Measurements from ENCODE around the gene HIP1R. TPM values are rescaled to one million over a fixed set of nuclear protein-coding genes. Genes with fewer than 3 reads are reported as not detected.

HIP1R gene
- total RNA-seq, 4 donors from 2014 or later: 162 to 289 (median 200) TPM

- WGBS: 72% methylated on average over 6 of the region's 6 CpGs
- Histone ChIP-seq H3K4me3 (no peak overlapping the region), H3K9me3 (no peaks in the 10 kb centered on the region), H3K27me3 (no peaks in the 10 kb centered on the region), H3K27ac (peak overlapping the region; percentile 64), H3K4me1 (peaks cover 65% of the 10 kb centered on the region), H3K36me3 (no peaks in the 10 kb centered on the region)
- TF ChIP-seq, protein P1, sequence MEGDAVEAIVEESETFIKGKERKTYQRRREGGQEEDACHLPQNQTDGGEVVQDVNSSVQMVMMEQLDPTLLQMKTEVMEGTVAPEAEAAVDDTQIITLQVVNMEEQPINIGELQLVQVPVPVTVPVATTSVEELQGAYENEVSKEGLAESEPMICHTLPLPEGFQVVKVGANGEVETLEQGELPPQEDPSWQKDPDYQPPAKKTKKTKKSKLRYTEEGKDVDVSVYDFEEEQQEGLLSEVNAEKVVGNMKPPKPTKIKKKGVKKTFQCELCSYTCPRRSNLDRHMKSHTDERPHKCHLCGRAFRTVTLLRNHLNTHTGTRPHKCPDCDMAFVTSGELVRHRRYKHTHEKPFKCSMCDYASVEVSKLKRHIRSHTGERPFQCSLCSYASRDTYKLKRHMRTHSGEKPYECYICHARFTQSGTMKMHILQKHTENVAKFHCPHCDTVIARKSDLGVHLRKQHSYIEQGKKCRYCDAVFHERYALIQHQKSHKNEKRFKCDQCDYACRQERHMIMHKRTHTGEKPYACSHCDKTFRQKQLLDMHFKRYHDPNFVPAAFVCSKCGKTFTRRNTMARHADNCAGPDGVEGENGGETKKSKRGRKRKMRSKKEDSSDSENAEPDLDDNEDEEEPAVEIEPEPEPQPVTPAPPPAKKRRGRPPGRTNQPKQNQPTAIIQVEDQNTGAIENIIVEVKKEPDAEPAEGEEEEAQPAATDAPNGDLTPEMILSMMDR (IDR thresholded peaks at IDR 0.05): no peak
- no peak for TF ChIP-seq POLR2A (IDR thresholded peaks at IDR 0.05)
- no peak for TF ChIP-seq POLR2AphosphoS5 (IDR thresholded peaks at IDR 0.05)
- TF ChIP-seq EP300 (IDR thresholded peaks at IDR 0.05): no peak
- DNase-seq (ENCODE audit: low spot score in 2 of 2): peak in 1 of 2 donors; percentile 34
These were observed 49.0 kb downstream of the HIP1R start for GRCh38 chr12:122884091-122884826.

- no peak overlapping the region for H3K27ac ChIP-seq
- no peaks in the 10 kb centered on the region for H3K9me3 ChIP-seq
- no peak for TF ChIP-seq EP300 (IDR thresholded peaks at IDR 0.05)
- TF ChIP-seq POLR2AphosphoS5 (IDR thresholded peaks at IDR 0.05): no peak
- no peak for TF ChIP-seq POLR2A (IDR thresholded peaks at IDR 0.05)
- TF ChIP-seq, protein P1 (IDR thresholded peaks at IDR 0.05): no peak
- H3K36me3 ChIP-seq: no peaks in the 10 kb centered on the region
- peaks cover 65% of the 10 kb centered on the region for H3K4me1 ChIP-seq
- H3K27me3 ChIP-seq: no peaks in the 10 kb centered on the region
- DNase-seq (ENCODE audit: low spot score in 2 of 2): no peak
- WGBS: 59% methylated on average over 4 of the region's 4 CpGs
- H3K4me3 ChIP-seq: no peak overlapping the region
These were observed 49.6 kb downstream of the HIP1R start for GRCh38 chr12:122884860-122885259.

DNA sequence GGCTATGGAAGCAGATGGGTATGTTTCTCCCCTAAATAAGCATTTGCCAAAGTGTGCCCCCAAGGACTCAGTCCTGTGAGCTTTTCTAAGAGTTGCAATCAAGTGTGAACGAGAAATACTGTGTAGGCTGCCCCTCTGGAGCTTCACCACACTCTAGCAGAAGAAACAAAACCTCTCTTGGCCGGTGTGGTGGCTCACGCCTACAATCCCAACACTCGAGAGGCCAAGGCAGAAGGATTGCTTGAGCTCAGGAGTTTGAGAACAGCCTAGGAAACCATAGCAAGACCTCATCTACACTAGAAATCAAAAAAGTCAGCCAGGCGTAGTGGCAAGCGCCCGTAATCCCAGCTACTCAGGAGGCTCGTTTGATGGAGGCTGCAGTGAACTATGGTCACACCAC is 50.9 kb downstream of the HIP1R start:
- no peak for DNase-seq (ENCODE audit: low spot score in 2 of 2)
- no peak overlapping the region for H3K4me3 ChIP-seq
- H3K36me3 ChIP-seq: no peaks in the 10 kb centered on the region
- WGBS: 90% methylated on average over 8 of the region's 8 CpGs
- peak overlapping the region; percentile 55 for H3K27ac ChIP-seq
- H3K27me3 ChIP-seq: no peaks in the 10 kb centered on the region
- H3K4me1 ChIP-seq: peaks cover 67% of the 10 kb centered on the region
- H3K9me3 ChIP-seq: no peaks in the 10 kb centered on the region
- TF ChIP-seq EP300 (IDR thresholded peaks at IDR 0.05): no peak
- TF ChIP-seq, protein P1 (IDR thresholded peaks at IDR 0.05): no peak
- TF ChIP-seq POLR2A (IDR thresholded peaks at IDR 0.05): no peak
- no peak for TF ChIP-seq POLR2AphosphoS5 (IDR thresholded peaks at IDR 0.05)

- Histone ChIP-seq H3K27ac (peak overlapping the region; percentile 94), H3K36me3 (no peaks in the 10 kb centered on the region), H3K27me3 (no peaks in the 10 kb centered on the region), H3K4me3 (peak overlapping the region; percentile 34), H3K9me3 (no peaks in the 10 kb centered on the region), H3K4me1 (peaks cover 73% of the 10 kb centered on the region)
- peak in 1 of 2 donors; percentile 47 for DNase-seq (ENCODE audit: low spot score in 2 of 2)
- WGBS: 36% methylated on average over 10 of the region's 10 CpGs
- no peak for TF ChIP-seq EP300 (IDR thresholded peaks at IDR 0.05)
- no peak for TF ChIP-seq POLR2AphosphoS5 (IDR thresholded peaks at IDR 0.05)
- no peak for TF ChIP-seq POLR2A (IDR thresholded peaks at IDR 0.05)
- TF ChIP-seq, protein P1 (IDR thresholded peaks at IDR 0.05): no peak
These were observed 51.9 kb downstream of the HIP1R start for GRCh38 chr12:122886851-122887818.

- Histone ChIP-seq H3K36me3 (no peaks in the 10 kb centered on the region), H3K4me1 (peaks cover 80% of the 10 kb centered on the region), H3K9me3 (no peaks in the 10 kb centered on the region), H3K4me3 (peak overlapping the region; percentile 34), H3K27ac (peak overlapping the region; percentile 94), H3K27me3 (no peaks in the 10 kb centered on the region)
- WGBS: 52% methylated on average over 5 of the region's 5 CpGs
- TF ChIP-seq POLR2A (IDR thresholded peaks at IDR 0.05): no peak
- no peak for TF ChIP-seq EP300 (IDR thresholded peaks at IDR 0.05)
- no peak for TF ChIP-seq POLR2AphosphoS5 (IDR thresholded peaks at IDR 0.05)
- TF ChIP-seq, protein P1 (IDR thresholded peaks at IDR 0.05): no peak
- DNase-seq (ENCODE audit: low spot score in 2 of 2): peak in 1 of 2 donors; percentile 54
These were observed 52.6 kb downstream of the HIP1R start for GRCh38 chr12:122887819-122888212.

Data from suprapubic skin (tissue), 4 donors.